GM18498 (cell line): ENCODE data around the gene TMEM131.
"Not testable (repeated sequence)": the region's sequence is repeated elsewhere in the genome, so short reads cannot be mapped to it uniquely, and the experiment has no call there.

Experiments used
- ATAC-seq: cut with Tn5 transposase; IDR thresholded peaks from one replicate; pipeline ENCODE4 v1.9.1; 2021; ENCODE audit warnings: mild to moderate bottlenecking, moderate library complexity; ENCODE audit not compliant: unreplicated experiment

Gene TMEM131

GRCh38 chr2:97821862-97822261 lies 173.9 kb downstream of the TMEM131 start:
- ATAC-seq, result not testable (repeated sequence)

- ATAC-seq, result no peak
Measured at GRCh38 chr2:97819754-97820153, 176.0 kb downstream of the TMEM131 start.

GRCh38 chr2:97816411-97816810 lies 179.3 kb downstream of the TMEM131 start:
- ATAC-seq, result no peak

DNA sequence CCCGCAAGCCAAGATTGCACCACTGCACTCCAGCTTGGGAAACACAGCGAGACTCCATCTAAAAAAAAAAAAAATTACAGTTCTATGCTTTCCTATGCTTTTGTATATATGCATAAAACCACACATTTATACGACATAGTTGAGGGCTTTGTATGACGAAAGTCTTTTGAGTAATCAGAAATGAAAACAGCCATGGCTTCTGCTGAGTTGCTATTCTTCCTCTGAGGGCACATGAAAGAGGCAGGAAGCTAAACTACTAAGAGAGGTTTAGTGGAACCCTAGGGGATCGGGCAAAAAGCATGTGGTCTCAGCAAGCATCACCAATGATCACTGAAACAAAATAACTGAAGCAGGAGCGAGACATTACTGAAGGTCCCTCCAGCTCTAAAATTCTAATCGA lies 182.8 kb downstream of the TMEM131 start:
- ATAC-seq, result no peak

DNA sequence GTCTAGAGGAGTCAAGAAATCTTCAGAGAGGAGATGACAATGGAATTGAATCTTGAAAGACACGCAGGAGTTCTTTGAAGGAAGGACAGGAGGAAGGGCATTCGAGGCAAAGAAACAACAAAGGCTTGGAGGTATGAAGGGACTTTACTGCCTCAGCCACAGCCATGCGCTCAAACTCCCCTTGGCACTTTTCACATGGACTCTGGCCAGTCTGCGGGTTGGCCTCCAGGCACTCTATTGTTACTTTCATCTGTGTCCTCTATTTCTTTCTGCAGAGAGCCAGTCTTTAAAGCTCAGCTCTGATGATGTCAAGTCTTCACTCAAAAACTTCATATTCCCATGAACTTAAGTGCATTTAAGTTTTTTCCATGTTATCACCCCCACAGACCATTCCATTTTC lies 186.9 kb downstream of the TMEM131 start:
- no peak for ATAC-seq

- ATAC-seq, result peak; percentile 86
Measured at GRCh38 chr2:97806738-97807618, 188.8 kb downstream of the TMEM131 start.

- ATAC-seq, result no peak
Measured at GRCh38 chr2:97805776-97806175, 190.0 kb downstream of the TMEM131 start.

GRCh38 chr2:97801028-97801427 lies 194.7 kb downstream of the TMEM131 start:
- no peak for ATAC-seq

GRCh38 chr2:97798416-97798815 lies 197.3 kb downstream of the TMEM131 start:
- no peak for ATAC-seq

DNA sequence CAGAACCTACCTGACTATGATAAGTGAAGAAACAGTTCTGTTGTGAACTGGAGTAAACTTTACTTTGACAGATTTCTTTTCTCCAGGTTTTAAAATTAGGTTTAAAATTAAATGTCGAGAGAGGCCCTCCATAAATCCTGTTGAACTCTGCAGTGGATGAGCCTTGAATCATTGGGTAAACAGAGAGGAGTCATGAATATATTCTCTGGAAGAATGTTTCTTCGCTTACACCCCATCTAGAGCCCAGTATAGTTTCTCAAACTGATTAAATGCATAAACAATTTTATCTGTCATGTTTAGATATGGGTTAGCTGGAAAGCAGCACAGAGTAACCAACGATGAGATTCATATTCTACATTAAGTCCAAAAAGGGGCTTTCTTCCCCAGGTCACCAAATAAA lies 198.4 kb downstream of the TMEM131 start:
- no peak for ATAC-seq

- no peak for ATAC-seq
Measured at GRCh38 chr2:97796465-97797126, 199.2 kb downstream of the TMEM131 start.

- no peak for ATAC-seq
Measured at GRCh38 chr2:97792416-97792815, 203.3 kb downstream of the TMEM131 start.

GRCh38 chr2:97788986-97789644 lies 206.6 kb downstream of the TMEM131 start:
- no peak for ATAC-seq

GRCh38 chr2:97785818-97786217 lies 209.9 kb downstream of the TMEM131 start:
- no peak for ATAC-seq

DNA sequence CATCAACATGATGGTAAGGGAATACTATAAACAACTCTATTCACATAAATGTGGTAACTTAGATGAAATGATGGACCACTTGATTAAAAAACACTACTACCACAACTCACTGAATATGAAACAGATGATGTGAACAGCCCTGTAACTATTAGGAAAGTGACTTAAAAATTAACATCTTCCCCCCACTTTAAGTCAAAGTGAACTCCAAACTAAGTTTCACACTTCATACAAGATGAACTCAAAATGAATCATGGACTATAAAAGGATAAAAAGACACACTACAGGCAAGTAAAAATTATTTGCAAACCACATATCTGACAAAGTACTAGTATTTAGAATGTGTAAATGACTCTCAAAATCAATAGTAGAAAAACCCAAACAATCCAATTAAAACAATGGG lies 210.8 kb downstream of the TMEM131 start:
- ATAC-seq, result no peak

- no peak for ATAC-seq
Measured at GRCh38 chr2:97781981-97782380, 213.8 kb downstream of the TMEM131 start.

GRCh38 chr2:97779141-97779540 lies 216.6 kb downstream of the TMEM131 start:
- no peak for ATAC-seq

DNA sequence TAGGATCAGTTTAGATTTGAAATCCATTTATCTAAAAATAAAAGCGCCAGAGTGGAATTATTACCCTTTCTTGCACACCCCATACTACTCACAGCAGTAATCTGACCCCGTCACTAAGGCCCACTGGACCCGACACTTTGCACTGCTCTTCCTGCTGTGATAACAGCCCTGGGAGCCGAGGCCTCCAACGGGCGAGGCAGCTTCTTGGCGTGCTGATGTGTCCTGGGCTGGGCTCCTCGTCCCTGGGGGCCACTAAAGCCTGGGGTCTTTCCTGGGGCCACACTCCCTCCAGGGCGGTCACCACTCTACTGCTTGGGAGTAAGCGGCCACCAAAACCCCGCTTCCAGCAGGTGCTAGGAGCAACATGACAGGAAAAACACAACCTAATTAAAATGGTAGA lies 220.7 kb downstream of the TMEM131 start:
- no peak for ATAC-seq

DNA sequence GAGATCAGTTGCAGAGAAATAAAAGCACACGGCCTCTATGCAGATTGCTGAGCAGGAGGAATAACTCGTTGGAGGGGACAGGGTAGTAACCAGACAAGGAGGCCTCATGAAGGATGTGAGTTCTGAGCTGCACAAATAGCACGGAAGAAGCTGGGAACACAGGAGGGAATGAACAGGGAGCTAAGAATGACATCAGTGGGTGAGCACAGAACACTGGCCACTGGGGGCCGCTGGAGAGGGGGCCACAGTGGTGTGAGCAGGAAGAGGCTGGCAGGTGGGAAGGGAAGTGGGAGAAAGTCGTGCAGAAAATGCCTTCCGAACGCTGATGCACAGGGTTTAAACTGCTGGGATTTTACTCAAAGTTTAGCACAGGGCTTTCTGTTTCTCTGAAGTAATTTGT lies 221.3 kb downstream of the TMEM131 start:
- ATAC-seq, result no peak

- ATAC-seq, result no peak
Measured at GRCh38 chr2:97770445-97770844, 225.3 kb downstream of the TMEM131 start.

GRCh38 chr2:97769711-97770110 lies 226.0 kb downstream of the TMEM131 start:
- no peak for ATAC-seq

GRCh38 chr2:97769308-97769707 lies 226.4 kb downstream of the TMEM131 start:
- ATAC-seq, result no peak
